Liver (tissue), 9 donors: ENCODE measurements around the gene TIAM1. TPM values are rescaled to one million over a fixed set of nuclear protein-coding genes. Genes with fewer than 3 reads are reported as not detected.

ENCODE experiments used
- DNase-seq: peaks from one replicate; pipeline ENCODE4 v3.0.0-alpha.2; 2017; ENCODE audit warnings: low spot score
- H3K27ac ChIP-seq, 2 donors: one replicate each; pipeline ENCODE4 v1.7.0; 2013; ENCODE audit warnings: inconsistent platforms in 2 of 2, low read length in 2 of 2, control low read depth in 1 of 2, low read depth in 1 of 2, mild to moderate bottlenecking in 1 of 2
- H3K27me3 ChIP-seq, 4 donors: one replicate each; pipeline versions ENCODE4 v1.6.1 to v1.7.0; 2013; ENCODE audit warnings: low read length in 3 of 4, inconsistent platforms in 1 of 4, mild to moderate bottlenecking in 1 of 4, moderate library complexity in 1 of 4; ENCODE audit not compliant: control insufficient read depth in 4 of 4, insufficient read depth in 4 of 4
- H3K36me3 ChIP-seq, 4 donors: one replicate each; pipeline versions ENCODE4 v1.6.1 to v1.7.0; 2013; ENCODE audit warnings: low read length in 3 of 4, mild to moderate bottlenecking in 3 of 4, low read depth in 1 of 4, moderate library complexity in 1 of 4; ENCODE audit not compliant: control insufficient read depth in 4 of 4, insufficient read depth in 3 of 4
- H3K4me1 ChIP-seq, 4 donors: one replicate each; pipeline versions ENCODE4 v1.6.1 to v1.7.0; 2013; ENCODE audit warnings: low read length in 3 of 4, mild to moderate bottlenecking in 3 of 4, moderate library complexity in 1 of 4; ENCODE audit not compliant: control insufficient read depth in 4 of 4, insufficient read depth in 4 of 4
- H3K4me3 ChIP-seq, 3 donors: one replicate each; pipeline versions ENCODE4 v1.6.1 to v1.7.0; 2013; ENCODE audit warnings: low read length in 3 of 3, control low read depth in 1 of 3, low read depth in 1 of 3, mild to moderate bottlenecking in 1 of 3
- H3K9ac ChIP-seq, 2 donors: one replicate each; pipeline ENCODE4 v1.7.0; 2013; ENCODE audit warnings: low read length in 2 of 2, mild to moderate bottlenecking in 2 of 2, moderate library complexity in 2 of 2, control low read depth in 1 of 2, low read depth in 1 of 2
- H3K9me3 ChIP-seq, 4 donors: one replicate each; pipeline versions ENCODE4 v1.6.1 to v1.7.0; 2013; ENCODE audit warnings: low read length in 3 of 4; ENCODE audit not compliant: control insufficient read depth in 4 of 4
- ATF3 ChIP-seq: IDR thresholded peaks from 2 replicates; pipeline ENCODE4 v1.6.1; 2016; ENCODE audit warnings: antibody characterized with exemption
- CTCF ChIP-seq: fragments of 150-350 bp; IDR thresholded peaks from 2 replicates; pipeline ENCODE4 v1.5.1; 2017; ENCODE audit warnings: improper control_type of control experiment, low read depth, low read length; ENCODE audit not compliant: missing input control
- FOXA1 ChIP-seq: IDR thresholded peaks from 2 replicates; pipeline ENCODE4 v1.6.1; 2016; ENCODE audit warnings: antibody characterized with exemption
- FOXA2 ChIP-seq: IDR thresholded peaks from 2 replicates; pipeline ENCODE4 v1.6.1; 2016; ENCODE audit warnings: antibody characterized with exemption
- HNF4G ChIP-seq: IDR thresholded peaks from 2 replicates; pipeline ENCODE4 v1.6.1; 2016; ENCODE audit warnings: antibody characterized with exemption
- JUND ChIP-seq, 2 donors: IDR thresholded peaks; 2 replicates each; pipeline ENCODE4 v1.6.1; 2016; ENCODE audit warnings: antibody characterized with exemption in 2 of 2
- RAD21 ChIP-seq, 2 donors: IDR thresholded peaks; 2 replicates each; pipeline ENCODE4 v1.6.1; 2016; ENCODE audit warnings: antibody characterized with exemption in 2 of 2, mild to moderate bottlenecking in 2 of 2
- RXRA ChIP-seq, 2 donors: IDR thresholded peaks; 2 replicates each; pipeline ENCODE4 v1.6.1; 2017 to 2018; ENCODE audit warnings: antibody characterized with exemption in 2 of 2, mild to moderate bottlenecking in 1 of 2
- SP1 ChIP-seq: IDR thresholded peaks from 2 replicates; pipeline ENCODE4 v1.6.1; 2018; ENCODE audit warnings: antibody characterized with exemption, mild to moderate bottlenecking
- ZBTB33 ChIP-seq: IDR thresholded peaks from 2 replicates; pipeline ENCODE4 v1.6.1; 2016; ENCODE audit warnings: antibody characterized with exemption
- WGBS: extraction: QIAGEN DNeasy Blood & Tissue Kit; methylation state at CpG from one replicate; pipeline ENCODE4 v1.1.7; 2013; 5-methylcytosine and 5-hydroxymethylcytosine counted together
- polyA plus RNA-seq, 2 donors: library from polyadenylated mRNA; stranded (reverse) in 1 of 2; unstranded in 1 of 2; fragments of 200-250 nt in 1 of 2; fragments of >200 nt in 1 of 2; fragmentation: Nextera tagmentation in 1 of 2; extraction: Ambion mirVana in 1 of 2; gene quantifications; one replicate each; pipeline versions ENCODE4 v1.2.1 to v1.2.3, GENCODE V29; 2013 to 2015
- total RNA-seq, 2 donors: library from RNA; depleted of rRNA; stranded (reverse); fragments of >200 nt; gene quantifications; one replicate each; pipeline ENCODE4 v1.2.3, GENCODE V29; 2014
- donor health status: healthy.
- donor health status: healthy.
- donor health status: healthy.
- donor health status: healthy.
- donor health status: healthy.

The TIAM1 gene
- total and polyA plus RNA-seq, 4 donors: 3.0 to 7.4 (median 4.8) TPM

- no peak for DNase-seq
- Histone ChIP-seq H3K9me3 (no peaks in the 10 kb centered on the region), H3K4me1 (no peaks in the 10 kb centered on the region), H3K36me3 (peaks cover 5 to 10% (median 9%) of the 10 kb centered on the region in 4 donors), H3K9ac (no peak overlapping the region), H3K27me3 (no peaks in the 10 kb centered on the region), H3K4me3 (no peak overlapping the region), H3K27ac (no peak overlapping the region)
- TF ChIP-seq HNF4G: no peak
- TF ChIP-seq ATF3: no peak
- no peak for TF ChIP-seq RAD21 (IDR thresholded peaks at IDR 0.05)
- no peak for TF ChIP-seq SP1
- no peak for TF ChIP-seq FOXA1
- TF ChIP-seq JUND (IDR thresholded peaks at IDR 0.05): no peak
- no peak for TF ChIP-seq CTCF
- 86% methylated on average over 1 of the region's 1 CpG for WGBS
Observed at GRCh38 chr21:31220575-31220974, 123.5 kb downstream of the TIAM1 start.

- TF ChIP-seq JUND (IDR thresholded peaks at IDR 0.05) (no peak), RAD21 (IDR thresholded peaks at IDR 0.05) (no peak), HNF4G (no peak), RXRA (IDR thresholded peaks at IDR 0.05) (no peak), FOXA2 (no peak), ZBTB33 (no peak), CTCF (no peak)
- no peak for DNase-seq
Observed at GRCh38 chr21:31218830-31219608, 125.0 kb downstream of the TIAM1 start.

More at GRCh38 chr21:31218830-31219608, 125.0 kb downstream of the TIAM1 start:
- WGBS: 74% methylated on average over 12 of the region's 12 CpGs
- Histone ChIP-seq H3K4me3 (no peak overlapping the region), H3K27ac (no peak overlapping the region), H3K27me3 (no peaks in the 10 kb centered on the region), H3K36me3 (peaks cover 2 to 8% (median 5%) of the 10 kb centered on the region in 4 donors), H3K9me3 (no peaks in the 10 kb centered on the region), H3K4me1 (no peaks in the 10 kb centered on the region), H3K9ac (no peak overlapping the region)
